DMS 273 (cell line): ENCODE measurements around the gene GSG1L.

ENCODE experiments used
- DNase-seq: peaks from one replicate; lab custom pipeline; 2025; ENCODE audit not compliant: unreplicated experiment; lab: John Stamatoyannopoulos, UW

GSG1L gene

DNA sequence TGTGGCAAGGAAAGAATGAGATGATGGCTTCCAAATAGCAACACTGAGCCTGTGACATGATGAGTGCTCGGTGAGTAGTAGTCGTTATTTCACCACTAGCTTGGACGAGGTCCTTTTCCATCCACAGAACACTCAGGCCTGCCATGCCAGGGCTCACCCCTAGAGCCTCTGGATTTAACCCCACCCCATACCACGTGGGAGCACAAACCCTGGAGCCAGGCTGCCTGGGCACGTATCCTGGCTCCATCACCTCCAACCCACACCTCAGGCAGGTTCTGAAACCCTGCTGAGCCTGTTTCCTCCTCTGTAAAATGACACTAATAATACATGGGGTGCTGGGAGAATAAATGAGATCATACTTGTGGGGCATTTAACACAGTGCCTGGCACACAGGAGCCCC is 321.2 kb downstream of the GSG1L start:
- no peak for DNase-seq

DNA sequence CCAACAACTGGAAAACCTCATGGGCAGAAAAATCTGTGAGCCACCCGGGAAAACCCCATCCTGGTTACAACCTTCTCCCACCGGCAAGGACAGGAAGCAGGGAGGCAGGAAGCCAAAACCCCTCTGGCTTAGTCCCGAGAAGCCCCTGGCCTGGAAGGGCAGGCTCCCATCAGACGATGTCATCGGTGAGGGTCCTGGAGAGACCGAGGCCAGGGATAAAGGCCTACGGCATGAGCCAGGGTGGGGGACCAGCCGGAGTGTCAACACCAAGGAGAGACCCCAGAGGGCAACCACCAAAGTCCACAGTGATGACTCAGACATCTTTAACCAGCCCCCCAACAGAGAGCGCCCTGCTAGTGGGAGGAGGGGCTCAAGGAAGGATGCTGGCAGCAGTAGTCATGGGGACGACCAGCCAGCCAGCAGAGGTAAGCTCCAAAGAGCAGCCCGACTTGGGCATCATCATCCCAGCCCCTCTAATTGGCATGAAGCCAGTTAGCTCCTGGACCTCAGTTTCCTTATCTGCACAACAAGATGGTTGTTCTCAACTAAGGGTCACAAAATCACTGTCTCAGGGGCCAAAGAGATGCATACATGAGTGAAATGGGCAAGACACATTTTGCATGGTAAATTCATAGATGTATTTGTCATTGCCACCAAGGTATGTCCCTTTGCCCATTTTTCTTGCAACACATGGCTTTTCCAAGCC is 322.9 kb downstream of the GSG1L start:
- no peak for DNase-seq

DNA sequence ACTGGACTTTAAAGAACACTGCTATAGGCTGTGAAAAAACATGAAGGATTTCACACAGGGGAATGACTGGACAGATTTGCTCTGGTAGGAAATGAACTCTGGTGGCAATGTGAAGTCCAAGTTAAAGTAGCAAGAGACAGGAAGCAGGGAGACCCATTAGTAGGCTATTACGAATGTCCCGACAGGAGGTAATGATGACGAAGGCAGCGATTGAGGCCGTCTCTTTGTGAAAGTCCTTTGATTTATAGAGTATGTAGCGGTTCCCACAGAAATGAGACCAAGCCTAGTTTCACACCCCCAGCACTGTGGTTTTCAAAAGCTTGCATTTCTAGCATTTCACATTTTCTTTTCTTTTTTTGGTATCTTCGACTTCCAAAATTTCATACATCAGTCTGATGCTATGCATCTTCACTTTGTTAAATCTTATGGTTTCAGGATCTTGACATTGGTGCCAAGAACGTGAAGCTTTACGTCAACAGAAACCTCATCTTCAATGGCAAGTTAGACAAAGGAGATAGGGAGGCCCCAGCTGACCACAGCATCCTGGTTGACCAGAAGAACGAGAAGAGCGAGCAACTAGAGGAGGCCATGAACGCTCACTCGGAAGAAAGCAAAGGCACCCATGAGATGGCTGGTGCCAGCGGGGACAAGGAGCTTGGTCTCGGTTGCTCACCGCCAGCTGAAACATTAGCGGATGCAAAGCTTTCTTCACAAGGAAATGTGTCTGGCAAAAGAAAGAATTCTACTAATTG is 323.7 kb downstream of the GSG1L start:
- DNase-seq: no peak

DNA sequence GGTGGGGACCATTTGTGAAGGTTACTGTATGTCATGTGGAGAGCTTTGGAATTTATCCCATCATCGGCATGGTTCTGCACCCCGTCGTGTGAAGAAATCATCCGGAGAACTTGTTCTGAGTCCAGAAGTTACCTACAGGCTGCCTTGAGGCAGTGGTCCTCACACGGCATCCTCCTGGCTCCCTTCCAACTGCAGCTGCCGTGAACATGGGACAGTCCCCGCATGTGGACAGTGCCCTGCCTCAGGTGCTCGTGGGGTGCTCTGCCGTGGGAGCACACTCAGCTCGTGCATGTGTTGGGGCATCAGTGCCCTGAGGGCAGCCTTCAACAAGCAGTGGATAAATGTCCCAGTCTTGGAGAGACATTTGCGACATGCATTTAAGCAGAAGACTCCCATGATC is 324.9 kb downstream of the GSG1L start:
- DNase-seq: no peak
